Esophagus squamous epithelium (tissue), 5 donors: Measurements from ENCODE around the gene THYN1. TPM values are rescaled to one million over a fixed set of nuclear protein-coding genes. Genes with fewer than 3 reads are reported as not detected.

ENCODE experiments used
- DNase-seq: peaks from one replicate; lab custom pipeline; 2025; lab: John Stamatoyannopoulos, UW
- H3K27ac ChIP-seq, 4 donors: fragments of 200-600 bp; sonication (generic); one replicate each; pipeline ENCODE4 v1.5.1; 2016 to 2019; ENCODE audit warnings: mild to moderate bottlenecking in 1 of 4
- H3K27me3 ChIP-seq, 4 donors: fragments of 200-600 bp; sonication (generic); 1 replicate in 3 of 4; 2 replicates in 1 of 4; pipeline versions ENCODE4 v1.5.1 to v1.6.0; 2017 to 2021; ENCODE audit warnings: antibody characterized with exemption in 1 of 4
- H3K36me3 ChIP-seq, 3 donors: fragments of 200-600 bp; sonication (generic); one replicate each; pipeline ENCODE4 v1.5.1; 2016 to 2019
- H3K4me1 ChIP-seq, 3 donors: fragments of 200-600 bp; sonication (generic); one replicate each; pipeline ENCODE4 v1.5.1; 2017 to 2019
- H3K4me3 ChIP-seq, 4 donors: fragments of 200-600 bp; sonication (generic); 1 replicate in 3 of 4; 2 replicates in 1 of 4; pipeline ENCODE4 v1.5.1; 2016 to 2019; ENCODE audit warnings: mild to moderate bottlenecking in 2 of 4, moderate library complexity in 1 of 4
- H3K9me3 ChIP-seq, 3 donors: fragments of 200-600 bp; sonication (generic); one replicate each; pipeline ENCODE4 v1.5.1; 2016 to 2019
- POLR2A ChIP-seq, 4 donors: fragments of 450-650 bp; IDR thresholded peaks; one replicate each; pipeline ENCODE4 v1.6.1; 2017; ENCODE audit warnings: antibody characterized with exemption in 4 of 4, mild to moderate bottlenecking in 4 of 4, moderate library complexity in 3 of 4
- WGBS, 2 donors: methylation state at CpG; one replicate each; pipeline ENCODE4 v1.1.5; 2018; 5-methylcytosine and 5-hydroxymethylcytosine counted together
- intact Hi-C: fragments of 100-400 bp; cut with DNase I; formaldehyde crosslinking; loops from one replicate; pipeline ENCODE4 v1.15.0; 2022
- total RNA-seq, 4 donors: library from RNA; depleted of rRNA; stranded (reverse); fragments of >200 nt; gene quantifications; one replicate each; pipeline ENCODE4 v1.1.0, GENCODE V29; 2016
- TF ChIP-seq, protein P1 (sequence below), 6 experiments: fragments of 450-650 bp in 4 of 6; fragments of 200-600 bp in 2 of 6; sonication (generic) in 2 of 6; IDR thresholded peaks; one replicate each; pipeline ENCODE4 v1.5.1; 2016 to 2019; ENCODE audit warnings: antibody characterized with exemption in 6 of 6, mild to moderate bottlenecking in 4 of 6, moderate library complexity in 4 of 6
- donor health status: DM: yes; HTN: yes; CAD: no.

The THYN1 gene
- total RNA-seq, 4 donors from 2014 or later = 15.7 to 34.2 (median 26.2) TPM

DNA sequence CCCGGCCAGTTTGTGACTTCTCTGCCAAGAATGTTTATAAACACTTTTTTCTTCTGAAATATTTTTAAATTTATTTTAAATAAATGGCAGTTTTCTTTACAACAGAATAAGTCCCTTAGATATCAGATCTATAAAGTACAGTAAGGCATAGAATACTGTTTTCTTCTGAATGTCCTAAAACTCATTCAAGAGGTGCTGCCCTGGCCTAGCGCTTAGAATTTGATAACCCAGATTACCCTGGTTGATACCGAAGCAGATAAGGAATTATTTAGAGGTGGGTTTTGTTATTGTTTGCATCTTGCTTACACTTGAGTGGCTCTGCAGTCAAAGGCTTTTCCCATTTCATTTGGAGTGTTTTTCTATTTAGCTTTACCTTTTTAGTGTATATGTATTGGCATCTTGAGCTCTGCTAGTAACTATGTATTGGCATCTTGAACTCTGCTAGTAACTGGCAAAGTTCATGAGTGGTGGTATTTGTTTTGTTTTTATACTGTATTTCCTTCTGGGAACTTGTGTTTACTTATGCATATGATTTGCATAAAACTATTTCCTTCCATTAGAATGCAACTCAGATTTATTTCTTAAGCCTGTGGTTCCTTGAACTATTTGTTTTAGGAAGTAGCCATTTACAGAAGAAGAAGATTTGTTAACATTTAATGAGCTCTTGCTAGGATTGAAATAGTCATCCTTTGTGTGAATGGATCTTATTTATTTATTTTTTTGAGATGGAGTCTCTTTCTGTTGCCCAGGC is 1.5 kb upstream of the THYN1 start:
- no peak for DNase-seq
- 66 to 69% methylated on average over 3 of the region's 3 CpGs for WGBS, 2 donors
- H3K4me3 ChIP-seq = peak overlapping the region in 3 of 4 donors; percentile 68 to 97 (median 87)
- H3K9me3 ChIP-seq = no peaks in the 10 kb centered on the region
- intact Hi-C loops = no loop called here
- H3K4me1 ChIP-seq = peaks cover 11 to 31% (median 15%) of the 10 kb centered on the region in 3 donors
- no peaks in the 10 kb centered on the region for H3K27me3 ChIP-seq
- H3K27ac ChIP-seq = no peak overlapping the region
- H3K36me3 ChIP-seq = peaks cover 0 to 53% (median 4%) of the 10 kb centered on the region in 3 donors
- no peak for TF ChIP-seq POLR2A (IDR thresholded peaks at IDR 0.05)
- TF ChIP-seq, protein P1, sequence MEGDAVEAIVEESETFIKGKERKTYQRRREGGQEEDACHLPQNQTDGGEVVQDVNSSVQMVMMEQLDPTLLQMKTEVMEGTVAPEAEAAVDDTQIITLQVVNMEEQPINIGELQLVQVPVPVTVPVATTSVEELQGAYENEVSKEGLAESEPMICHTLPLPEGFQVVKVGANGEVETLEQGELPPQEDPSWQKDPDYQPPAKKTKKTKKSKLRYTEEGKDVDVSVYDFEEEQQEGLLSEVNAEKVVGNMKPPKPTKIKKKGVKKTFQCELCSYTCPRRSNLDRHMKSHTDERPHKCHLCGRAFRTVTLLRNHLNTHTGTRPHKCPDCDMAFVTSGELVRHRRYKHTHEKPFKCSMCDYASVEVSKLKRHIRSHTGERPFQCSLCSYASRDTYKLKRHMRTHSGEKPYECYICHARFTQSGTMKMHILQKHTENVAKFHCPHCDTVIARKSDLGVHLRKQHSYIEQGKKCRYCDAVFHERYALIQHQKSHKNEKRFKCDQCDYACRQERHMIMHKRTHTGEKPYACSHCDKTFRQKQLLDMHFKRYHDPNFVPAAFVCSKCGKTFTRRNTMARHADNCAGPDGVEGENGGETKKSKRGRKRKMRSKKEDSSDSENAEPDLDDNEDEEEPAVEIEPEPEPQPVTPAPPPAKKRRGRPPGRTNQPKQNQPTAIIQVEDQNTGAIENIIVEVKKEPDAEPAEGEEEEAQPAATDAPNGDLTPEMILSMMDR (IDR thresholded peaks at IDR 0.05) = no peak

DNA sequence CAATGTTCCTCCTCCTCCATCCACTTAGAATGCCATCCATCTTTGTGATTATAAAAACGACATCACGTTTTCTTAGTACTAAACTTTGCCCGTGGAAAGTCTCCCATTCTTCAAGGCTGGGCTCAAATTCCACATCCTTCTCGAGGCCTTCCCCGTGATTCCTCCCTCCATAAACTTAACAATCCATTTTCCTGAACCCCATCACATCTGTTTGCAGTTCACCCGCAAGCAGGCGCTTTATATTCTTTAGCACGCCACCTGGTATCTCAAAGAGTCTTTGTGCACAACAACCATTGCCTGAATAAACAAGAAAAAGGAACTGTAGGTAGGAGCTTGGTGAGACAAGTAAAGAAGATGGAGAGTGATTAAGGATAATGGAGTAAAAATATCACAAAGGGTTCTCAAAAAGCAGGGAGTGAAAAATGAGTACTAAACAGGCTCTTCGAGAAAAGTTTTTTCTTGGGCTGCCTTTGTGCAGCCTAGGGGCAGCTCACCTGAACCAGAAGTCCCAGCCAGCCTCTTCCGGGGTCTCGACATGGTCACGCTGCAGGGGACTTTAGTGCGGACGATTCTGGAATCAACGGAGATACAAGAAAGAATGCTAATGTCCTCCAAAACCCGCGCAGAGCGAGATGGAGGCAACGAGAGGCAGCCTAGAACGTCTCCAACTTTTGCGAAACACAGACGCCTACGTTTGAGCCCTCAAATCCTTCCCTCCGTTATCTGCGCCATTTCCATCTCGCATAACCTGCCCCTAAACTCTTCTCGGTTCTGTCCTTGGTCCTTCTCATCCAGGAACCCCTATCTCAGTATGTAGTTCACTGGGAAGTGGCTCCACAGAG is 585 bp downstream of the THYN1 start:
- intact Hi-C loops = no loop called here
- WGBS, 2 donors = 3 to 5% methylated on average over 25 to 27 of the region's 27 CpGs
- Histone ChIP-seq H3K9me3 (no peaks in the 10 kb centered on the region), H3K27ac (peak overlapping the region; percentile 64 to 86 (median 76)), H3K4me1 (peaks cover 11 to 31% (median 15%) of the 10 kb centered on the region in 3 donors), H3K4me3 (peak overlapping the region; percentile 68 to 97 (median 90)), H3K27me3 (no peaks in the 10 kb centered on the region), H3K36me3 (peaks cover 0 to 53% (median 5%) of the 10 kb centered on the region in 3 donors)
- no peak for DNase-seq
- TF ChIP-seq, protein P1 (IDR thresholded peaks at IDR 0.05) = no peak
- TF ChIP-seq POLR2A (IDR thresholded peaks at IDR 0.05) = no peak

DNA sequence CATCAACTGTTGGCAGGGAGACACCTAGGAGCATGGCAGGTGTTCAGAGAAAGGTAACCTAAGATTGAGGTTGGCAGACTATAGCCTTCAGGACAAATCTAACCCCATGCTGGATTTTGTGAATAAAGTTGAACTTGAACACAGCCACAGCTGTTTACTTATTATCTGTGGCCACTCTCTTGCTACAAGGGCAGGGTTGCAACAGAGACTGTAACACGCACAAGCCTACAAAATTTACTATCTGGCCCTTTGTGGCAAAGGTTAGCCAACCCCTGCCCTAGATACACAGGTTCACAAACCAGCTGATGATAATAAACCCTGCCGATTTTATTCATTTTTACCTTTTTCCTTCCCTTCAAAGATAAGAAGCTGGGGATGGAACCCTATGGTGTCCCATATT is 2.5 kb downstream of the THYN1 start:
- intact Hi-C loops = no loop called here
- 89 to 93% methylated on average over 2 of the region's 2 CpGs for WGBS, 2 donors
- no peak for DNase-seq
- Histone ChIP-seq H3K27me3 (no peaks in the 10 kb centered on the region), H3K36me3 (peaks cover 0 to 57% (median 24%) of the 10 kb centered on the region in 3 donors), H3K27ac (no peak overlapping the region), H3K9me3 (no peaks in the 10 kb centered on the region), H3K4me1 (peaks cover 11 to 31% (median 15%) of the 10 kb centered on the region in 3 donors), H3K4me3 (no peak overlapping the region)
- no peak for TF ChIP-seq POLR2A (IDR thresholded peaks at IDR 0.05)
- TF ChIP-seq, protein P1 (IDR thresholded peaks at IDR 0.05) = no peak

DNA sequence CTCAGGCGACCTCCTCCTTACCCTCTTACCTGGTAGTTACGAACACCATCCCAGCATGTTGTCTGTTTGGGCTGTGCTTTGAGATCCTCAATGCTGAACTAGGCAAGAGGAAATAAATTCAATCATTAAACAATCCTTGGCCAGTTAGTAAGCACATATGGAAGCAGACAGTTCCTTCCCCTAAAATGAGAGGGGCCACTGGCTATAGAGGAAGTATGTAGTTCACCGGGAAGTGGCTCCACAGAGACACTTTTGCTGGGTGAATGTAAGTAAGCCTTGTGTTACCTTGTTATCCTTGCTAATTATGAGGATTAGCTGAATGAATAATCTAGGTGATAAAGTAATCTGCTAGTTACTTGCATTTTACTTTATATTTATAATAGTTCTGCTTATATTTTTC is 2.9 kb downstream of the THYN1 start:
- Histone ChIP-seq H3K4me3 (no peak overlapping the region), H3K27ac (no peak overlapping the region), H3K36me3 (peaks cover 0 to 62% (median 28%) of the 10 kb centered on the region in 3 donors), H3K9me3 (no peaks in the 10 kb centered on the region), H3K4me1 (peaks cover 11 to 30% (median 15%) of the 10 kb centered on the region in 3 donors), H3K27me3 (no peaks in the 10 kb centered on the region)
- no peak for DNase-seq
- 85 to 94% methylated on average over 3 of the region's 3 CpGs for WGBS, 2 donors
- intact Hi-C loops = no loop called here
- no peak for TF ChIP-seq POLR2A (IDR thresholded peaks at IDR 0.05)
- TF ChIP-seq, protein P1 (IDR thresholded peaks at IDR 0.05) = no peak
